HuH-7 (cell line): ENCODE results near the gene LMOD2.
"Not testable (repeated sequence)": the region's sequence is repeated elsewhere in the genome, so short reads cannot be mapped to it uniquely, and the experiment has no call there.

Experiments used
- DNase-seq: peaks from one replicate; pipeline ENCODE4 v3.0.0; 2011; ENCODE audit warnings: low spot score

LMOD2 gene

GRCh38 chr7:123655614-123656013, at the start of gene LMOD2:
TSS of gene LMOD2 (plus strand) at chr7:123655866. CDS start at chr7:123655964, 98 bp downstream.
- no peak for DNase-seq

- DNase-seq, result no peak
Measured at GRCh38 chr7:123607423-123607975, 48.2 kb upstream of the LMOD2 start.

GRCh38 chr7:123608991-123609882, 46.4 kb upstream of the LMOD2 start:
- DNase-seq, result no peak

- DNase-seq, result no peak
Measured at GRCh38 chr7:123609883-123610239, 45.8 kb upstream of the LMOD2 start.

GRCh38 chr7:123612024-123612423, 43.6 kb upstream of the LMOD2 start:
- DNase-seq, result peak; percentile 25

- DNase-seq, result peak; percentile 24
Measured at GRCh38 chr7:123615344-123615743, 40.3 kb upstream of the LMOD2 start.

- DNase-seq, result no peak
Measured at GRCh38 chr7:123616223-123616622, 39.4 kb upstream of the LMOD2 start.

- DNase-seq, result no peak
Measured at GRCh38 chr7:123621707-123622106, 34.0 kb upstream of the LMOD2 start.

GRCh38 chr7:123622660-123623386, 32.8 kb upstream of the LMOD2 start:
- DNase-seq, result peak; percentile 66

- peak; percentile 21 for DNase-seq
Measured at GRCh38 chr7:123624527-123625183, 31.0 kb upstream of the LMOD2 start.

GRCh38 chr7:123625254-123625653, 30.4 kb upstream of the LMOD2 start:
- DNase-seq, result no peak

GRCh38 chr7:123627851-123628250, 27.8 kb upstream of the LMOD2 start:
- DNase-seq, result no peak

GRCh38 chr7:123628829-123629228, 26.8 kb upstream of the LMOD2 start:
- no peak for DNase-seq

GRCh38 chr7:123629281-123629680, 26.4 kb upstream of the LMOD2 start:
- no peak for DNase-seq

- no peak for DNase-seq
Measured at GRCh38 chr7:123632808-123633207, 22.9 kb upstream of the LMOD2 start.

- no peak for DNase-seq
Measured at GRCh38 chr7:123633553-123633952, 22.1 kb upstream of the LMOD2 start.

GRCh38 chr7:123634011-123634573, 21.6 kb upstream of the LMOD2 start:
- DNase-seq, result not testable (repeated sequence)

GRCh38 chr7:123635551-123636359, 19.9 kb upstream of the LMOD2 start:
- DNase-seq, result peak; percentile 26

GRCh38 chr7:123637203-123637602, 18.5 kb upstream of the LMOD2 start:
- DNase-seq, result no peak

GRCh38 chr7:123637878-123638277, 17.8 kb upstream of the LMOD2 start:
- no peak for DNase-seq

- no peak for DNase-seq
Measured at GRCh38 chr7:123639631-123640030, 16.0 kb upstream of the LMOD2 start.
